DOHH2 (cell line): ENCODE data around the gene RALGAPB.

ENCODE experiments used
- EZH2phosphoT487 ChIP-seq: fragments of 200-600 bp; sonication (generic); IDR thresholded peaks from 2 replicates; pipeline ENCODE4 v1.6.1; 2017; ENCODE audit warnings: borderline replicate concordance, mild to moderate bottlenecking, antibody characterized with exemption, low read length, moderate library complexity, mixed read lengths
- TF ChIP-seq, protein P1 (sequence below): fragments of 200-600 bp; sonication (generic); IDR thresholded peaks from one replicate; pipeline ENCODE4 v1.5.1; 2014; ENCODE audit warnings: antibody characterized with exemption, mild to moderate bottlenecking, low read depth, low read length; ENCODE audit not compliant: poor library complexity, severe bottlenecking

DNA sequence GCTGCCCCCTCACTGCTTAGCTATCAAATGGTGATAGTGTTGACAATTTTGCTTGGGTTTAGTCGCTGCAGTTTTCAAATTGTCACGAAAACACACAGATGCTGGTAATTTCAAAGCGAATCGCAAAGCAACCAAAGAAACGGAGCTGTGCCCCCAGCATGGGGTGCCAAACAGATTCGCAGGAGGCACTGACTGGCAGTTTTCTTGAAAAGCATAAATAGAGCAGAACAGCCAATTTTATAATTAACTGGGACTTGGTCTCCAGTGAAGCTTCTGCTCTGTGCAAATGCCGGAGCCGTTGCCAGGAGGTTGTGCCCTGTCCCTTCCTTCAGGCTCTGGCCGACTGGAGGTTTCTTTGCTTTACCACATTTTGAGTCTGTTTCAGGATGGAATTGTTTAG lies 147.8 kb downstream of the RALGAPB start:
- TF ChIP-seq, protein P1, sequence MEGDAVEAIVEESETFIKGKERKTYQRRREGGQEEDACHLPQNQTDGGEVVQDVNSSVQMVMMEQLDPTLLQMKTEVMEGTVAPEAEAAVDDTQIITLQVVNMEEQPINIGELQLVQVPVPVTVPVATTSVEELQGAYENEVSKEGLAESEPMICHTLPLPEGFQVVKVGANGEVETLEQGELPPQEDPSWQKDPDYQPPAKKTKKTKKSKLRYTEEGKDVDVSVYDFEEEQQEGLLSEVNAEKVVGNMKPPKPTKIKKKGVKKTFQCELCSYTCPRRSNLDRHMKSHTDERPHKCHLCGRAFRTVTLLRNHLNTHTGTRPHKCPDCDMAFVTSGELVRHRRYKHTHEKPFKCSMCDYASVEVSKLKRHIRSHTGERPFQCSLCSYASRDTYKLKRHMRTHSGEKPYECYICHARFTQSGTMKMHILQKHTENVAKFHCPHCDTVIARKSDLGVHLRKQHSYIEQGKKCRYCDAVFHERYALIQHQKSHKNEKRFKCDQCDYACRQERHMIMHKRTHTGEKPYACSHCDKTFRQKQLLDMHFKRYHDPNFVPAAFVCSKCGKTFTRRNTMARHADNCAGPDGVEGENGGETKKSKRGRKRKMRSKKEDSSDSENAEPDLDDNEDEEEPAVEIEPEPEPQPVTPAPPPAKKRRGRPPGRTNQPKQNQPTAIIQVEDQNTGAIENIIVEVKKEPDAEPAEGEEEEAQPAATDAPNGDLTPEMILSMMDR, result no peak
- TF ChIP-seq EZH2phosphoT487, result no peak
